ENCODE data around the gene HTRA3.

HTRA3 gene

DNA sequence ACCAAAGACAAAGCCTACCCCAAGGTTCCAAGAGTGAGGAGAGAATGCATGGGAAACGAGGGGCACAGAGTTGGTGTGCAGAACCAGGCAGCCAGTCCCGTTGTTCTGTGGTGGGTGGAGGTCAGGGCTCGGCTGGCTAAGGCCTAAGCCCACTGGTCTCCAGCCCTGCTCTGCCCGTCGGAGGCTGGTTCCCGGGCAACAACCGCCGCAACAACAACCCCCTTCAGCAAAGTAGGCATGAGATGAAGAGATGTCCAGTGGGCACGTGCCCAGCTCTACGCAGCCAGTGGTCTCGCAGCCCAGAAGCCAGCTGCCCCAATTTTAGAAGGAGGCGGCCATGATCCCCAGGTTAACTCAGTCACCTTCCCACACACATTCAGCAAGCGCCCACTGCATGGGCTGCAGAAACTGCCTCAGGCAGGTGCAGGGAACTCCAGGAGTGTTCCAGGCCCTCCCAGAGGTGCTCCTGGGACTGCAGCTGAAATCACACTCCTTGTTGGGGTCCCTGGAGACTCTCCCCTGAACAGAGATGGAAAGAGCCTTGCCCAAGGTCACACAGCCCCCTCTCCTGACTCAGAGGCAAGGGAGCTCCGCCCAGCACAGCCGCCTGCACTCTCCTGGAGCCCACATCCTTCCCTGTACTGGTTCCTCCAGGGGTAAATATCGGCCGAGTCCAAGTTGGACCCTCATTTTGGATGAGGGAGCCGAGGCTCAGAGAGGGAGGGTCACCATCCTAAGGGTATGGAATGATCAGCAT is 25.4 kb upstream of the HTRA3 start (continued):
- TF ChIP-seq, protein P1, sequence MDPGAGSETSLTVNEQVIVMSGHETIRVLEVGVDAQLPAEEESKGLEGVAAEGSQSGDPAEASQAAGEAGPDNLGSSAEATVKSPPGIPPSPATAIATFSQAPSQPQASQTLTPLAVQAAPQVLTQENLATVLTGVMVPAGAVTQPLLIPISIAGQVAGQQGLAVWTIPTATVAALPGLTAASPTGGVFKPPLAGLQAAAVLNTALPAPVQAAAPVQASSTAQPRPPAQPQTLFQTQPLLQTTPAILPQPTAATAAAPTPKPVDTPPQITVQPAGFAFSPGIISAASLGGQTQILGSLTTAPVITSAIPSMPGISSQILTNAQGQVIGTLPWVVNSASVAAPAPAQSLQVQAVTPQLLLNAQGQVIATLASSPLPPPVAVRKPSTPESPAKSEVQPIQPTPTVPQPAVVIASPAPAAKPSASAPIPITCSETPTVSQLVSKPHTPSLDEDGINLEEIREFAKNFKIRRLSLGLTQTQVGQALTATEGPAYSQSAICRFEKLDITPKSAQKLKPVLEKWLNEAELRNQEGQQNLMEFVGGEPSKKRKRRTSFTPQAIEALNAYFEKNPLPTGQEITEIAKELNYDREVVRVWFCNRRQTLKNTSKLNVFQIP (CRISPR knock-in tag; IDR thresholded peaks at IDR 0.05; ENCODE audit: borderline replicate concordance, low read depth), result no peak
- no peak for TF ChIP-seq ESRRG (CRISPR knock-in tag; IDR thresholded peaks at IDR 0.05)
- TF ChIP-seq, protein P2, sequence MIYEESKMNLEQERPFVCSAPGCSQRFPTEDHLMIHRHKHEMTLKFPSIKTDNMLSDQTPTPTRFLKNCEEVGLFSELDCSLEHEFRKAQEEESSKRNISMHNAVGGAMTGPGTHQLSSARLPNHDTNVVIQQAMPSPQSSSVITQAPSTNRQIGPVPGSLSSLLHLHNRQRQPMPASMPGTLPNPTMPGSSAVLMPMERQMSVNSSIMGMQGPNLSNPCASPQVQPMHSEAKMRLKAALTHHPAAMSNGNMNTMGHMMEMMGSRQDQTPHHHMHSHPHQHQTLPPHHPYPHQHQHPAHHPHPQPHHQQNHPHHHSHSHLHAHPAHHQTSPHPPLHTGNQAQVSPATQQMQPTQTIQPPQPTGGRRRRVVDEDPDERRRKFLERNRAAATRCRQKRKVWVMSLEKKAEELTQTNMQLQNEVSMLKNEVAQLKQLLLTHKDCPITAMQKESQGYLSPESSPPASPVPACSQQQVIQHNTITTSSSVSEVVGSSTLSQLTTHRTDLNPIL (CRISPR knock-in tag; IDR thresholded peaks at IDR 0.05; ENCODE audit: low read depth), result no peak
- no peak for TF ChIP-seq GLIS3 (CRISPR knock-in tag; IDR thresholded peaks at IDR 0.05)

DNA sequence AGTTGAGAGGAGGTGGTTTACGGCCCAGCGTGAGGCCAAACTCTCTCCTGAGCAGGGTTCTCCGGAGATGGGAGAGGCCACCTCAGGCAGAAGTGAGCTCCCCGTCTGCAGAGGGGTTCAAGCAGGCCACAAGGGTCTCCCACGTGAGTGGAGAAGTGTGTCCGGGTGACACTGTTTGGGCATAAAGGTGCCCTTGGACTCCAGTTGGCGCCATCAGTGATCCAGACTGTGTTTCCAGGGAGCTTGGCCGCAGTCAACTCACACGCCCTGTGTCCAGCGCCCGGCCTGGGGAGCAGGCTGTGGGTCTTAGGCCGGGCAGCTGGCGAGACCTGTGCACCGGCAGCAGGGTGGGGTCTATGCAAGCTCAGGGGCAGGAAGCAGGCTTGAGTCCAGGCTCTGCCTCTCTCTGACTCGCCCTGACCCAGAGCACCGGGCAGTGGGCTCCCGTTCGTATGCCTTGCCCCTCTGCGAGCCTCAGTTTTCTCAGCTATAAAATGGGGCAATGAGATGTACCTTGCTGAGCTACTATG is 24.6 kb upstream of the HTRA3 start:
- TF ChIP-seq ZC3H10 (CRISPR knock-in tag; IDR thresholded peaks at IDR 0.05) (no peak), TOX (CRISPR knock-in tag; IDR thresholded peaks at IDR 0.05; ENCODE audit: borderline replicate concordance) (no peak), ZFP3 (CRISPR knock-in tag; IDR thresholded peaks at IDR 0.05) (no peak), PPARA (CRISPR knock-in tag; IDR thresholded peaks at IDR 0.05; ENCODE audit: borderline replicate concordance) (no peak), RARB (CRISPR knock-in tag; IDR thresholded peaks at IDR 0.05) (no peak), ESRRG (CRISPR knock-in tag; IDR thresholded peaks at IDR 0.05) (no peak), OSR1 (CRISPR knock-in tag; IDR thresholded peaks at IDR 0.05) (no peak), CSDC2 (CRISPR knock-in tag; IDR thresholded peaks at IDR 0.05) (no peak), ZNF8 (CRISPR knock-in tag; IDR thresholded peaks at IDR 0.05) (no peak), ISL1 (CRISPR knock-in tag; IDR thresholded peaks at IDR 0.05) (no peak), ARNTL (CRISPR knock-in tag; IDR thresholded peaks at IDR 0.05; ENCODE audit: borderline replicate concordance, low read depth) (no peak)
- TF ChIP-seq, protein P1 (CRISPR knock-in tag; IDR thresholded peaks at IDR 0.05; ENCODE audit: borderline replicate concordance, low read depth), result no peak
- TF ChIP-seq, protein P3, sequence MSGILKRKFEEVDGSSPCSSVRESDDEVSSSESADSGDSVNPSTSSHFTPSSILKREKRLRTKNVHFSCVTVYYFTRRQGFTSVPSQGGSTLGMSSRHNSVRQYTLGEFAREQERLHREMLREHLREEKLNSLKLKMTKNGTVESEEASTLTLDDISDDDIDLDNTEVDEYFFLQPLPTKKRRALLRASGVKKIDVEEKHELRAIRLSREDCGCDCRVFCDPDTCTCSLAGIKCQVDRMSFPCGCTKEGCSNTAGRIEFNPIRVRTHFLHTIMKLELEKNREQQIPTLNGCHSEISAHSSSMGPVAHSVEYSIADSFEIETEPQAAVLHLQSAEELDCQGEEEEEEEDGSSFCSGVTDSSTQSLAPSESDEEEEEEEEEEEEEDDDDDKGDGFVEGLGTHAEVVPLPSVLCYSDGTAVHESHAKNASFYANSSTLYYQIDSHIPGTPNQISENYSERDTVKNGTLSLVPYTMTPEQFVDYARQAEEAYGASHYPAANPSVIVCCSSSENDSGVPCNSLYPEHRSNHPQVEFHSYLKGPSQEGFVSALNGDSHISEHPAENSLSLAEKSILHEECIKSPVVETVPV (CRISPR knock-in tag; IDR thresholded peaks at IDR 0.05), result no peak
- TF ChIP-seq, protein P4, sequence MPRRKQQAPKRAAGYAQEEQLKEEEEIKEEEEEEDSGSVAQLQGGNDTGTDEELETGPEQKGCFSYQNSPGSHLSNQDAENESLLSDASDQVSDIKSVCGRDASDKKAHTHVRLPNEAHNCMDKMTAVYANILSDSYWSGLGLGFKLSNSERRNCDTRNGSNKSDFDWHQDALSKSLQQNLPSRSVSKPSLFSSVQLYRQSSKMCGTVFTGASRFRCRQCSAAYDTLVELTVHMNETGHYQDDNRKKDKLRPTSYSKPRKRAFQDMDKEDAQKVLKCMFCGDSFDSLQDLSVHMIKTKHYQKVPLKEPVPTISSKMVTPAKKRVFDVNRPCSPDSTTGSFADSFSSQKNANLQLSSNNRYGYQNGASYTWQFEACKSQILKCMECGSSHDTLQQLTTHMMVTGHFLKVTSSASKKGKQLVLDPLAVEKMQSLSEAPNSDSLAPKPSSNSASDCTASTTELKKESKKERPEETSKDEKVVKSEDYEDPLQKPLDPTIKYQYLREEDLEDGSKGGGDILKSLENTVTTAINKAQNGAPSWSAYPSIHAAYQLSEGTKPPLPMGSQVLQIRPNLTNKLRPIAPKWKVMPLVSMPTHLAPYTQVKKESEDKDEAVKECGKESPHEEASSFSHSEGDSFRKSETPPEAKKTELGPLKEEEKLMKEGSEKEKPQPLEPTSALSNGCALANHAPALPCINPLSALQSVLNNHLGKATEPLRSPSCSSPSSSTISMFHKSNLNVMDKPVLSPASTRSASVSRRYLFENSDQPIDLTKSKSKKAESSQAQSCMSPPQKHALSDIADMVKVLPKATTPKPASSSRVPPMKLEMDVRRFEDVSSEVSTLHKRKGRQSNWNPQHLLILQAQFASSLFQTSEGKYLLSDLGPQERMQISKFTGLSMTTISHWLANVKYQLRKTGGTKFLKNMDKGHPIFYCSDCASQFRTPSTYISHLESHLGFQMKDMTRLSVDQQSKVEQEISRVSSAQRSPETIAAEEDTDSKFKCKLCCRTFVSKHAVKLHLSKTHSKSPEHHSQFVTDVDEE (CRISPR knock-in tag; IDR thresholded peaks at IDR 0.05), result no peak
- TF ChIP-seq, protein P2 (CRISPR knock-in tag; IDR thresholded peaks at IDR 0.05; ENCODE audit: low read depth), result no peak
- no peak for ATAC-seq

All from SK-N-SH treated with all-trans-retinoic acid at 6 μM for 48 hours (cell line).